ENCODE results near the gene TBC1D20.

The TBC1D20 gene

DNA sequence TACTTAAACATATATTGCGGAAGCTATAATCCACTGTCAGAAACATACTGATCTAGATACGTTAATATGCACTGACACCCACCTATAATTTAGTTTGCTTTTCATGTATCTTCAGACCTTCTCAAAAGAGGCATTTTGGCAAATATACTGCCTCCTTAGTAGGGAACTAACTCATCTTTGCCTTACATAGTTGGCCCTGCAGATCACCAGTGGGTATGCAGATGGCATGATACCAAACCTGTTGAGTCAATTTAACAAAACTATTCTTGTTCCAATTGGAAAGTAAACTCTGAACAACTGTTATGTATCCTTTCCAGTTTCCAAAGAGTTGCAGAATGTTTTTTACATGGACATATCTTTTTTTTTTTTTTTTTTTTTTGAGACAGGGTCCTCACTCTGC lies 35.6 kb upstream of the TBC1D20 start:
- DNase-seq (ENCODE audit: low read depth) = peak; percentile 25
- H3K4me3 ChIP-seq (ENCODE audit: low read length) = no peak overlapping the region
- TF ChIP-seq, protein P1, sequence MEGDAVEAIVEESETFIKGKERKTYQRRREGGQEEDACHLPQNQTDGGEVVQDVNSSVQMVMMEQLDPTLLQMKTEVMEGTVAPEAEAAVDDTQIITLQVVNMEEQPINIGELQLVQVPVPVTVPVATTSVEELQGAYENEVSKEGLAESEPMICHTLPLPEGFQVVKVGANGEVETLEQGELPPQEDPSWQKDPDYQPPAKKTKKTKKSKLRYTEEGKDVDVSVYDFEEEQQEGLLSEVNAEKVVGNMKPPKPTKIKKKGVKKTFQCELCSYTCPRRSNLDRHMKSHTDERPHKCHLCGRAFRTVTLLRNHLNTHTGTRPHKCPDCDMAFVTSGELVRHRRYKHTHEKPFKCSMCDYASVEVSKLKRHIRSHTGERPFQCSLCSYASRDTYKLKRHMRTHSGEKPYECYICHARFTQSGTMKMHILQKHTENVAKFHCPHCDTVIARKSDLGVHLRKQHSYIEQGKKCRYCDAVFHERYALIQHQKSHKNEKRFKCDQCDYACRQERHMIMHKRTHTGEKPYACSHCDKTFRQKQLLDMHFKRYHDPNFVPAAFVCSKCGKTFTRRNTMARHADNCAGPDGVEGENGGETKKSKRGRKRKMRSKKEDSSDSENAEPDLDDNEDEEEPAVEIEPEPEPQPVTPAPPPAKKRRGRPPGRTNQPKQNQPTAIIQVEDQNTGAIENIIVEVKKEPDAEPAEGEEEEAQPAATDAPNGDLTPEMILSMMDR (conservative IDR thresholded peaks at IDR 0.05; ENCODE audit: low read length) = no peak

DNA sequence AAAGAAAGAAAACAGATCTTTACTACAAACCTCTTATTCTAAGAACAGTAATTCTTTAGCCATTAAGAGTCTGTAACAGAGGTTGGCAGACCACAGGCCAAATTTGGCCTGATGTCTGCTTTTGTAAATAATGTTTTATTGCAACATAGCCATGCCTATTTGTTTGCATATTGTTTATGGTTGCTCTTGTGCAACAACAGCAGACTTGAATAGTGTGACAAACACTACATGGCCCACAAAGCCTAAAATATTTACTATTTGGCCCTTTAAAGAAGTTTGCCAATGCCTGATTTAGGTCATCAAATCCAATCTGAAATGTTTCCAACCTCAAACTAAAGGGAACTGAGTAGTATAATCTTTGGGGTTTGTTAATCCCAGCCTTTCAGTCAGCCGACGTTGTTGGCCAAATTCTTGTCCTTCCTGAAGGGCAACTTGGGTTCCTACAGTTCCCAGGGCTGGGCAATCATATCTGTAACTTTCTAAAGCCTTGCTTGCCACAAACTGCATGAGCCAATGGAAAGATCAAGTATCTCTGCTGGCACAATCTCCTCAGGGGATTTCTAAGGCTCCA lies 33.9 kb upstream of the TBC1D20 start:
- peak; percentile 87 for DNase-seq (ENCODE audit: low read depth)
- TF ChIP-seq, protein P1 (conservative IDR thresholded peaks at IDR 0.05; ENCODE audit: low read length) = no peak
- no peak overlapping the region for H3K4me3 ChIP-seq (ENCODE audit: low read length)

DNA sequence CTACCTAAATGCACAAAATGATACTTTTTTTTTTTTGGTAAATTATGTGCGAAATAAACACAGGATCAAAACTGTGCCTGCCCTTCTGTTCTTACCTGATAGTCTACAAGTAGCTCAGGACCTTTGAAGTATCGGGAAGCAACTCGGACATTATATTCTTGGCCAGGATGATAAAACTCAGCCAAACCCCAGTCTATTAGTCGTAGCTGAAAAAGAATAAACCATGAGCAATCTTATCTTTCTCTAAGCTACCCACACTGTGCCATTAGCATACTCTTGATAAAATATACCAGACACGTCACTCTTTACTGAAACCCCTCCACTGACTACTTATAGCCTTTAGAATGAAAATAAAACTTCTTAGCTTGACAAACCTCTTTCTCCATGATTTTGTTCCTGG lies 29.8 kb upstream of the TBC1D20 start:
- no peak for DNase-seq (ENCODE audit: low read depth)
- no peak overlapping the region for H3K4me3 ChIP-seq (ENCODE audit: low read length)
- TF ChIP-seq, protein P1 (conservative IDR thresholded peaks at IDR 0.05; ENCODE audit: low read length) = no peak

DNA sequence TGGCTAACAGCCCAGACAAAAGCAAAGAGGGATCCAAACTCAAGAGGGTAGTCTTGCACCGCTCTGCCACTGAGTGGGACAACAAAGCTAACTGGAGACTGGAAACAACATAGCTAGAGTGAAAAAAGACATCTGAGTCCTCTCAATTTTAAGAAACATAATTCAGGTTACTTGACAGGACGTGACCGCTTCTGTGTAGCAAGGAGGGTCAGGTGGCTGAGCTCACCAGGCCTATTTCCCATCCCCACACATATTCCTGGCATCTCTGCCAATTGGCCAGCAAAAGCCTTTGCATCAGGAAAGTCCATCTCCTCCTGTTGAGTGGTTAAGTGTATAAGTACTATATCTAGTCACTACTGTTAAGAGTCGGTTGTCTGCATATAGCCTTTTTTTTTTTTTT lies 25.3 kb upstream of the TBC1D20 start:
- TF ChIP-seq, protein P1 (conservative IDR thresholded peaks at IDR 0.05; ENCODE audit: low read length) = no peak
- DNase-seq (ENCODE audit: low read depth) = no peak
- H3K4me3 ChIP-seq (ENCODE audit: low read length) = no peak overlapping the region

DNA sequence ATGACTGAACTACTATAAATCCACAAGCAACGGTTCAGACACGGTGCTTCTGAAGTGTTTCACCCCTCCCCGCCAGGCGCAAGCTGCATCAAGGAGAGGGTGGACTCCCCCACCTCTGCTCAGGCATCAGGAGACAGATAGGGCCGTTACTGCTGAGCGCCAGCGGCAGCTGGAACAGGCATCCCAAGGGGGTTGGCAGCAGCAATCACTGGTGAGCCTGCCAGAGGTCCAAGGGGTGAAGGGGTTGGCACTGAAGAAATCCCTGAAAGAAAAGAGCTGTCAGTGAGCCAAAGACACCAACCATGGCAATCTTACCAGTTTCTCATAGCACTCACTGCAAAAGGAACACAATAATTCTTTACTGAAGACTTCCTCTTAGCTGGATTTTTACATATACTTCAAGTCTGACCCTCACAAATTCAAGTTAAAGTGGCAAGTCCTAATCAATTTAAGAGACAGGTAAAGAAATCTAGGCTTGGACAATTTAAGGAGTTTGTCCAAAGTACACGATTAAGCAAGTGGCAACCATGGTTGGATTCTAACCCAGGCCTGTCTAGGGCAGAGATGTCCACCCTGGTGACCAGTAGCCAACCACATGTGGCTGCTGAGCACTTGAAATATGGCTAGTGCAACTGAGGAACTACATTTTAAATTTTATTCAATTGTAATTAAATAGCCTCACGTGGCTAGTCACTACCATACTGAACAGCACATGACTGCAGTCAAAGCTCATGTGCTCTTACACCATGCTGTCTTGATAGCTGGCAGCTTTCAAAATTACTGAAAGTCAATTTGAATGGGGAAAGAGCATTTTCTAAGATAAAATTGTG lies 21.7 kb upstream of the TBC1D20 start:
- no peak overlapping the region for H3K4me3 ChIP-seq (ENCODE audit: low read length)
- TF ChIP-seq, protein P1 (conservative IDR thresholded peaks at IDR 0.05; ENCODE audit: low read length) = no peak
- no peak for DNase-seq (ENCODE audit: low read depth)

DNA sequence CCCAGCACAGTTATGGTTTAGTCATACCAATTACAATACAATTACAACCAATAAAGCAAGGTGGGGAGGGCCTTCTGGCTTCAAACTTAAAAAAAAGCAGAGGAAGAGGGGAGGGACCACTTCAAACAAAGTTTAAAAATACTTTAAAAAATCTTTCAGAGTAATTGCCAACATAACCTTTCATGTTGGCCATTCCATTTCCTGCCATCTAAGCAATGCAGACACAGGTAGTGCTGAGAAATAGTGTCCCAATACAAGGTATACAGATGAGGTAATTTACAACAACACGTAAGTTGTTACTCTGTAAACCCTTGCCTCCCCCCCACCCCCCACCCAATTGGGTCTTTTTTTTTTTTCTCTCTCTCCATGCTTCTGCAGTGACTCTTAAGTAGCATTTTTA lies 18.8 kb upstream of the TBC1D20 start:
- no peak overlapping the region for H3K4me3 ChIP-seq (ENCODE audit: low read length)
- DNase-seq (ENCODE audit: low read depth) = no peak
- TF ChIP-seq, protein P1 (conservative IDR thresholded peaks at IDR 0.05; ENCODE audit: low read length) = no peak

DNA sequence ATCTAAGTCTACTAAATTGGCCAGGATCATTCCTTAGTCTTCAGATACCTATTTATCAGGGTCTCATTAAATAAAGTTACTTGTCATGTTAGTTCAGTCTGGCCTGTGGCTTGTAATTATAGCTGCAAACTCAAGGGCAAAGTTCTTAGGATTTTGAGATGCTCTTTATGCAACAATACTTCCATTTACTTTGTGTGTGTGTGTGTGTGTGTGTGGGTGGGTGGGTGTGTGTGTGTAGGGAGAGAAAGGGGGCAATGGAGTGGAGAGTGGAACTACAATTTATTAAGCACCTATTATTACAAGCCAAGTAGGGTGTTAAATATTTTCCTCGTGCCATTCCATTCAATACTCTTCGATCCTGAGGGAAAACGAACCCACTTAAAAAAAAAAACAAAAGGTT lies 17.7 kb upstream of the TBC1D20 start:
- TF ChIP-seq, protein P1 (conservative IDR thresholded peaks at IDR 0.05; ENCODE audit: low read length) = no peak
- DNase-seq (ENCODE audit: low read depth) = no peak
- H3K4me3 ChIP-seq (ENCODE audit: low read length) = no peak overlapping the region
